ENCODE measurements around the gene FAM163B. TPM values are rescaled to one million over a fixed set of nuclear protein-coding genes. Genes with fewer than 3 reads are reported as not detected.

Gene FAM163B
- total RNA-seq, 2 donors from 2014 or later = 0.78 TPM; not detected in 1

DNA sequence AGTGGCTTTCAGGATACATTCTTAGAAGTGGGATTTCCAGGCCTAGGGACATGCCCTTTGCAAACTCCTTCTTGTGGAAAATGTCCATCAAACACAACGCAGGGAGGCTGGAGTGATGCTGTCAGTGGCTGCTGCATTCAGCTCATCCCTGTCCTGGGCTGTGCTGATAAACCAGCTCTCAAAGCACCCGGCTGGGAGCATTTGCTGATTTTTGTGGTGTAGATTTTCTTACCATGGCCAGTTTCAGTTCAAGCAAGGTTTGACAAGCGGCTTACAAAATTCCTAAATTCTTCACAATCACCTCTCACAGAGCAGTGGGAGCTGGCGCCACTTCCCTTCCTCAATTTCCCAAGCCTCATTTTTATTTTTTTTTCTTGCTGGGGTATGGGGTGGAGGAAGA is 28.2 kb downstream of the FAM163B start:
- no peaks in the 10 kb centered on the region for H3K9me3 ChIP-seq
- no peak overlapping the region for H3K27ac ChIP-seq
- intact Hi-C loops (cut with DNase I) = no loop called here
- no peak overlapping the region for H3K4me3 ChIP-seq
- no peaks in the 10 kb centered on the region for H3K36me3 ChIP-seq (replicated peaks in 1 of 2; ENCODE audit: insufficient read depth in 1 of 2, low read depth in 2 of 2)
- no peak for TF ChIP-seq CTCF (IDR thresholded peaks at IDR 0.05)
- TF ChIP-seq POLR2A (IDR thresholded peaks at IDR 0.05) = no peak
- peaks cover 0 to 8% of the 10 kb centered on the region in 2 donors for H3K27me3 ChIP-seq
- ATAC-seq (no peak), DNase-seq (no peak)
- H3K4me1 ChIP-seq = no peaks in the 10 kb centered on the region
- whole genome bisulfite sequencing, 2 donors = 62 to 65% methylated on average over 4 of the region's 4 CpGs

- intact Hi-C loops (cut with DNase I) = no loop called here
- DNase-seq (no peak), ATAC-seq (no peak)
- TF ChIP-seq POLR2A (IDR thresholded peaks at IDR 0.05) (no peak), CTCF (IDR thresholded peaks at IDR 0.05) (no peak)
- Histone ChIP-seq H3K27me3 (peaks cover 0 to 2% of the 10 kb centered on the region in 2 donors), H3K4me1 (no peaks in the 10 kb centered on the region), H3K4me3 (no peak overlapping the region), H3K9me3 (no peaks in the 10 kb centered on the region), H3K36me3 (replicated peaks in 1 of 2; ENCODE audit: insufficient read depth in 1 of 2, low read depth in 2 of 2) (no peaks in the 10 kb centered on the region), H3K27ac (no peak overlapping the region)
- 56 to 65% methylated on average over 6 of the region's 6 CpGs for WGBS, 2 donors
Measured at GRCh38 chr9:133580419-133580738, 28.8 kb downstream of the FAM163B start.

GRCh38 chr9:133579601-133580418 is 29.4 kb downstream of the FAM163B start:
- Histone ChIP-seq H3K4me1 (no peaks in the 10 kb centered on the region), H3K36me3 (replicated peaks in 1 of 2; ENCODE audit: insufficient read depth in 1 of 2, low read depth in 2 of 2) (no peaks in the 10 kb centered on the region), H3K9me3 (no peaks in the 10 kb centered on the region), H3K4me3 (no peak overlapping the region), H3K27ac (no peak overlapping the region), H3K27me3 (no peaks in the 10 kb centered on the region)
- ATAC-seq (no peak), DNase-seq (no peak)
- WGBS, 2 donors = 62 to 70% methylated on average over 16 to 31 of the region's 31 CpGs
- TF ChIP-seq CTCF (IDR thresholded peaks at IDR 0.05) (no peak), POLR2A (IDR thresholded peaks at IDR 0.05) (no peak)
- intact Hi-C loops (cut with DNase I) = no loop called here

DNA sequence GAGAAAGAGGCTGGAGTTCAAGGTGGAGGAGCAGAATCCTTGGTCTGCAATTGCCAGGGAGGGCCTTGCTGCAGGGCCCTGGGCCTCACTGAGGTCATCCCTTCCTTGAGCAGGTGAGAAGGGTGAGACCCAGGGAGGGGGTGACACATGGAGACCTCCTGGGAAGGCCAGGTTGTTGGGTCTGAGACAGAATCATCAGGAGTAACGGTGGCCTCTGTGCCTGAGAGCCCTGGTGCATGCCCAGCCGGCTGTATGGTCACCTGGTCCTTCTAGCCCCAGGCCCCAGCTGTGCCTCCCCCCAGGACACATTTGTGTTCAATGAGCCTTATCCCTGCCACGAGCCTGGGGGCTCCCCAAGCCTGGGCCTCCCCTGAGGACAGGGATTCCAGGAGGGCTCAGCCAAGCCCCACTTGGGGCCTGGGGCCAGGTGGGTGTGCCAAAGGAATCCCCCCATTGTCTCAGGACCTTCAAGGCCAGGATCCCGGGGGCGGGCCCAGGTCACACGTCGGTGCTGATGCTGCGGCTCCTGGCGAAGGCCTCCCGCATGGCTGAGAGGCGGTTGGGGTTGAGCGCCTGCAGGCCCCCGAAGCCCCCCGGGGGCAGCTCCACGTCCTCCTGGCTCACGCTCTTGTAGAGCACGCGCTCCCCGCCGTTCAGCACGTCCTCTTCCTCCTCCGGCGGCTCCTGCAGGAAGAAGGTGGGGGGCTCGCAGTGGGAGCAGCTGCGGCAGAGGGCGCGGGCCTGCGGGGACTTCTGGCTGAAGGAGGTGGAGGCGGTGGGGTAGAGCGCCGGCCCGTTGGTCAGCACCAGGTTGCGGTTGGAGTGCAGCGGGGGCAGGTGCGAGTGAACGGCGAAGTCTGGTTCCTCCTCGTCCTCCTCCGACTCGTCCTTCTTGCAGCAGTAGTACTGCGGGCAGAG is 30.4 kb downstream of the FAM163B start:
- Histone ChIP-seq H3K9me3 (no peaks in the 10 kb centered on the region), H3K36me3 (replicated peaks in 1 of 2; ENCODE audit: insufficient read depth in 1 of 2, low read depth in 2 of 2) (no peaks in the 10 kb centered on the region), H3K27ac (no peak overlapping the region), H3K4me3 (no peak overlapping the region), H3K4me1 (no peaks in the 10 kb centered on the region), H3K27me3 (no peaks in the 10 kb centered on the region)
- ATAC-seq = no peak
- intact Hi-C loops (cut with DNase I) = no loop called here
- DNase-seq = no peak
- TF ChIP-seq POLR2A (IDR thresholded peaks at IDR 0.05) (no peak), CTCF (IDR thresholded peaks at IDR 0.05) (no peak)
- 47 to 100% methylated on average over 1 to 39 of the region's 41 CpGs for WGBS, 2 donors
